Muscle of back (tissue), 11 donors: ENCODE results near the gene GRAP2. TPM values are rescaled to one million over a fixed set of nuclear protein-coding genes. Genes with fewer than 3 reads are reported as not detected.
A peak's percentile ranks its signal among the peaks of the same experiment; 100 is the strongest.
"Not testable (repeated sequence)": the region's sequence is repeated elsewhere in the genome, so short reads cannot be mapped to it uniquely, and the experiment has no call there.

Experiments
- DNase-seq, 3 donors: peaks; one replicate each; pipeline versions ENCODE4 v3.0.0 to v3.0.0-alpha.2; 2013
- polyA plus RNA-seq, 10 donors: library from polyadenylated mRNA; unstranded; fragments of 120-200 nt; gene quantifications; one replicate each; pipeline ENCODE4 v1.2.1, GENCODE V29; 2013; ENCODE audit not compliant: insufficient read length in 10 of 10

GRAP2 gene
- polyA plus RNA-seq, 10 donors = 0.37 to 4.2 (median 0.62) TPM

- no peak for DNase-seq
These were observed 4.4 kb upstream of the GRAP2 start for GRCh38 chr22:39896313-39896996.

GRCh38 chr22:39897841-39898240 lies 3.0 kb upstream of the GRAP2 start:
- no peak for DNase-seq

- DNase-seq = peak in 2 of 3 donors; percentile 11 to 32
These were observed 1.9 kb upstream of the GRAP2 start for GRCh38 chr22:39898997-39899396.

- no peak for DNase-seq
These were observed 772 bp downstream of the GRAP2 start for GRCh38 chr22:39901565-39902146.

GRCh38 chr22:39904024-39904423 lies 3.1 kb downstream of the GRAP2 start:
- DNase-seq = not testable (repeated sequence)

GRCh38 chr22:39904862-39905261 lies 4.0 kb downstream of the GRAP2 start:
- DNase-seq = no peak

- no peak for DNase-seq
These were observed 4.8 kb downstream of the GRAP2 start for GRCh38 chr22:39905687-39906086.

GRCh38 chr22:39906207-39906606 lies 5.3 kb downstream of the GRAP2 start:
- DNase-seq = no peak

GRCh38 chr22:39907047-39907446 lies 6.2 kb downstream of the GRAP2 start:
- no peak for DNase-seq

GRCh38 chr22:39907605-39908097 lies 6.8 kb downstream of the GRAP2 start:
- no peak for DNase-seq

- DNase-seq = no peak
These were observed 7.3 kb downstream of the GRAP2 start for GRCh38 chr22:39908136-39908535.

GRCh38 chr22:39908737-39909136 lies 7.9 kb downstream of the GRAP2 start:
- no peak for DNase-seq

- no peak for DNase-seq
These were observed 10.2 kb downstream of the GRAP2 start for GRCh38 chr22:39910876-39911613.

GRCh38 chr22:39913321-39913720 lies 12.4 kb downstream of the GRAP2 start:
- no peak for DNase-seq

- no peak for DNase-seq
These were observed 13.0 kb downstream of the GRAP2 start for GRCh38 chr22:39913886-39914285.

- DNase-seq = no peak
These were observed 13.7 kb downstream of the GRAP2 start for GRCh38 chr22:39914584-39914983.

GRCh38 chr22:39915295-39915726 lies 14.4 kb downstream of the GRAP2 start:
- DNase-seq = no peak

GRCh38 chr22:39916496-39916895 lies 15.6 kb downstream of the GRAP2 start:
- no peak for DNase-seq

GRCh38 chr22:39917197-39917643 lies 16.3 kb downstream of the GRAP2 start:
- peak in 1 of 3 donors; percentile 26 for DNase-seq

- DNase-seq = peak in 1 of 3 donors; percentile 27
These were observed 17.1 kb downstream of the GRAP2 start for GRCh38 chr22:39917776-39918495.

- DNase-seq = no peak
These were observed 19.4 kb downstream of the GRAP2 start for GRCh38 chr22:39920134-39920743.

GRCh38 chr22:39923696-39924095 lies 22.8 kb downstream of the GRAP2 start:
- no peak for DNase-seq
